GM21825 (cell line): ENCODE measurements around the gene AKAP17A.
A peak's percentile ranks its signal among the peaks of the same experiment; 100 is the strongest.
"Not testable (repeated sequence)": the region's sequence is repeated elsewhere in the genome, so short reads cannot be mapped to it uniquely, and the experiment has no call there.

Source experiments
- ATAC-seq: cut with Tn5 transposase; IDR thresholded peaks from one replicate; pipeline ENCODE4 v1.9.1; 2021; ENCODE audit warnings: mild to moderate bottlenecking, moderate library complexity; ENCODE audit not compliant: unreplicated experiment

The AKAP17A gene

DNA sequence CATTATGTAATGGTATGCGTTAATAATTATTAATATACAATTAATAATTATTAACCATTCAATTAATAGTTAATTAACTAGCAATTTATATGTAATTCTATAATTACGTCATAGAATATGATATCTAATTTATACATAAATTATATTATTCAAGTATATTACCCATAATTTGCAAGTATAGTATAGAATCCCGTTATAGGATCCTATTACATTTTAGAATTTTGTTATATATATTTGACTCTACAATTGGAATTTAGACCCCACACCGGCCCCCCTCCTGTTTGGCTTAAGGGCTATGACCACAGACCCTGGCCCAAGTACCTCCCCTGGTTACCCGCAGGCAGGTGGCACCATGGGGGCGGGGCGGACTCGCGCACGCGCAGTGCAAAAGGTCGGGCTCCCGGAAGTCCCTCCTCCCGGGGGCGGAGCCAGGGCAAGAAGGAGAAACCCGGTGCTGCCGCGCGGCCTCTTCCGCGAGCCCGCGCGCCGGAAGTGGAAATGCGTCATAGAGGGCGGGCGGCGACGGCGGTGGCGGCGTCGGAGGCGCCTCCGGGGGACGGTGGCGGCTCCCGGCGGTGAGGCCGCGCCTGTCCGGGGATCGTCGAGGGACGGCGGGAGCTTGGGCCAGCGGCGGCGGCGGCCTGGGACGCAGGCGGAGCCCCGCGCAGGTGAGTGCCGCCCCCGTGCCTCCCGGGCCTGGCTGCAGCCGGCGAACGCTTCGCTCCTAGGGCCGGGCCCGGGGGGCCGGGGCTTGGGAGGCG lies at the start of gene AKAP17A:
TSS of gene AKAP17A (plus strand) at position 503 of the 761 bp plus-strand sequence. CDS start 1,859 bp downstream, outside the sequence.
- peak; percentile 88 for ATAC-seq

GRCh38 chrX:1542994-1543725 lies 48.2 kb upstream of the AKAP17A start:
- no peak for ATAC-seq

DNA sequence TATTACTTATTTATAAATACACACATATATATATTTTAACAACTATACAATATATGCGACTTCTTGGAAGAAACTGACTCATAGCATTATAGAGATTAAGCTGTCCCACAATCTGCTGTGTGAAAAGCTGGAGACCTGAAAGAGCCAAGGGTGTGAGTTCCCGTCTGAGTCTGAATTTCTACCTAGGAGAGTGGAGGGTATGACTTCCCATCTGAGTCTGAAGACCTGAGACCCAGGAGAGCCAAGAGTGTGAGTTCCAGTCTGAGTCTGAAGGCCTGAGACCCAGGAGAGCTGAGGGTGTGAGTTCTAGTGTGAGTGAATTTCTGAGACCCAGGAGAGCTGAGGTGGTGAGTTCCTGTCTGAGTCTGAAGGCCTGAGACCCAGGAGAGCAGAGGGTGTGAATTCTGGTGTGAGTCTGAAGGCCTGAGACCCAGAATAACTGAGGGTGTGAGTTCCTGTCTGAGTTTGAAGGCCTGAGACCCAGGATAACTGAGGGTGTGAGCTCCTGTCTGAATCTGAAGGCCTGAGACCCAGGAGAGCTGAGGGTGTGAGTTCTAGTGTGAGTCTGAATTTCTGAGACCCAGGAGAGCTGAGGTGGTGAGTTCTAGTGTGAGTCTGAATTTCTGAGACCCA lies 45.5 kb upstream of the AKAP17A start:
- ATAC-seq, result no peak

- ATAC-seq, result no peak
Measured at GRCh38 chrX:1546691-1547251, 44.6 kb upstream of the AKAP17A start.

GRCh38 chrX:1551959-1552546 lies 39.4 kb upstream of the AKAP17A start:
- ATAC-seq, result no peak

DNA sequence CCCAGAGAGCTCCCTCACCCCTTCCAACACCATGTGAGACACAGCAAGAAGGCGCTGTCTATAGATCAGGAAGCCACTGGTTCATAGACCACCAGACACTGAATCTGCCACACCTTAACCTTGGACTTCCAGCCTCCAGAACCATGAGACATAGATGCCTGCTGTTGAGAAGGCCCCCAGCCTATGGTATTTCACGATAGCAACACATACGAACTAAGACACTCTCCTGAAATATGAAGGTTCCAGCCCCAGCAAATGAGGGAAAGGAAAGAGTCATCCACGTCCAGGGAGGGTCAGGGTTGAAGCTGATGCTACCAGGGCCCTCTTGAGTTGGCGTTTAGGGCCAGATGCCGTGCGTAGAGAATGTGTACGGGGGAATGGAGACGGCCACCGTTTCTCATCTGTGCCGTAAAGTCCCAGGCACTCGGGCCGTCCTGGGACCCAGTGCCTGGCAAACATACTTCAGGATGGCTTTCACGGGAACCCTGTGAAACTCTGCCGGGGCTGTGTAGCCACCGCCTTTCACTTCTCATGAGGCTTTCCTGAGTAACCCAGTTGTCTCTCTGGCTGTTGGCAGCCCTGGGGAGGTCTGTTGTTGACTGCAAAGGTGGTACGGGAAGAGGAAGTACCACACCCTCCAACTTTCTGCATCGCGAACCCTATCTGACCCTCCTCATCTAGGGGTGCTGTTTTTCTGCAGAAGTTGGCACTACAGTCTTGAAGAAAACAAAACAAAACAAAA lies 36.8 kb upstream of the AKAP17A start:
- no peak for ATAC-seq

DNA sequence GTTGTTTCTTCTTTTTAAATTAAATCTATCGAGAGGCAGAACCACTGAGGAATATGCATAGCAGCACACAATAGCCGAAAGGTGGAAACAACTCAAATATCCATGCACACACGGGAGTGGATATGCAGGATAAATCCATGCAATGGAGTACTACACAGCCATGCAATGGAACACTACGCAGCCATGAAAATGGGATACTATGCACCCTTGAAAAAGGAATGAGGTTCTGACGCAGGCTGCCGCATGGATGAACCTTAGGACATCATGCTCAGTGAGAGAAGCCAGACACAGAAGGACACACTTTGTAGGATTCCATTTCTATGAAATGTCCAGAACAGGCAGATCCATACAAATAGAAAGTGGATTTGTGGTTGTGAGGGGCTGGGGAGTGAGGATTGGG lies 36.0 kb upstream of the AKAP17A start:
- no peak for ATAC-seq

- not testable (repeated sequence) for ATAC-seq
Measured at GRCh38 chrX:1557442-1557841, 34.0 kb upstream of the AKAP17A start.

- no peak for ATAC-seq
Measured at GRCh38 chrX:1558761-1559468, 32.5 kb upstream of the AKAP17A start.

GRCh38 chrX:1561164-1561563 lies 30.2 kb upstream of the AKAP17A start:
- ATAC-seq, result no peak

GRCh38 chrX:1564077-1564476 lies 27.3 kb upstream of the AKAP17A start:
- ATAC-seq, result not testable (repeated sequence)

GRCh38 chrX:1564750-1565683 lies 26.4 kb upstream of the AKAP17A start:
- no peak for ATAC-seq

- ATAC-seq, result not testable (repeated sequence)
Measured at GRCh38 chrX:1574181-1574580, 17.2 kb upstream of the AKAP17A start.

- no peak for ATAC-seq
Measured at GRCh38 chrX:1576201-1576992, 15.0 kb upstream of the AKAP17A start.

- ATAC-seq, result no peak
Measured at GRCh38 chrX:1577845-1578244, 13.6 kb upstream of the AKAP17A start.

GRCh38 chrX:1578511-1579173 lies 12.8 kb upstream of the AKAP17A start:
- ATAC-seq, result no peak

GRCh38 chrX:1581132-1581531 lies 10.3 kb upstream of the AKAP17A start:
- ATAC-seq, result peak; percentile 42
